Measurements from ENCODE around the gene CDC42BPA. TPM values are rescaled to one million over a fixed set of nuclear protein-coding genes. Genes with fewer than 3 reads are reported as not detected.

Gene CDC42BPA
- polyA plus RNA-seq, 2 of the 4 experiments (the other 2 are of a cell fraction), result 11.4 to 28.4 TPM

GRCh38 chr1:226966683-226967082 is 351.6 kb downstream of the CDC42BPA start:
- no peak overlapping the region for H3K27ac ChIP-seq
- TF ChIP-seq CHD2 (IDR thresholded peaks at IDR 0.05; ENCODE audit: low read length, partially characterized antibody) (no peak), MAZ (IDR thresholded peaks at IDR 0.05; ENCODE audit: borderline replicate concordance, low read depth, low read length) (no peak), CEBPB (IDR thresholded peaks at IDR 0.05) (no peak), JUN (IDR thresholded peaks at IDR 0.05) (no peak), HOXA7 (CRISPR knock-in tag; IDR thresholded peaks at IDR 0.05) (no peak), POLR2A (IDR thresholded peaks at IDR 0.05; ENCODE audit: low read length) (no peak), ESRRA (IDR thresholded peaks at IDR 0.05; ENCODE audit: borderline replicate concordance, low read length) (no peak), EHMT2 (IDR thresholded peaks at IDR 0.05; ENCODE audit: low read depth) (no peak), ZFP36 (IDR thresholded peaks at IDR 0.05; ENCODE audit: borderline replicate concordance, partially characterized antibody) (no peak), RAD21 (conservative IDR thresholded peaks at IDR 0.05 in 1 of 2, IDR thresholded peaks at IDR 0.05 in 1 of 2) (no peak), HOXB5 (CRISPR knock-in tag; IDR thresholded peaks at IDR 0.05) (no peak), NR3C1 (IDR thresholded peaks at IDR 0.05) (no peak), FOSB (CRISPR knock-in tag; IDR thresholded peaks at IDR 0.05) (no peak), USF2 (IDR thresholded peaks at IDR 0.05) (no peak), RARB (CRISPR knock-in tag; IDR thresholded peaks at IDR 0.05) (no peak), MAX (IDR thresholded peaks at IDR 0.05) (no peak)
- H3K4me2 ChIP-seq, result no peak overlapping the region
- H3K4me3 ChIP-seq, result no peak overlapping the region
- no peak for DNase-seq (ENCODE audit: low read depth in 1 of 2, low spot score in 1 of 2)
- H3K9me3 ChIP-seq, result peaks cover 6% of the 10 kb centered on the region; the same call in 1 of the 3 replicates
- POLR2A ChIA-PET, result no interaction called here
- CTCF ChIA-PET, result no interaction called here
- H3K4me1 ChIP-seq, result no peaks in the 10 kb centered on the region
- no peak for ATAC-seq
- 96% methylated on average over 4 of the region's 4 CpGs for WGBS (ENCODE audit: missing lambda C conversion rate)
- FAIRE-seq, result no peak

GRCh38 chr1:226965581-226966440 is 352.5 kb downstream of the CDC42BPA start:
- DNase-seq (ENCODE audit: low read depth in 1 of 2, low spot score in 1 of 2) (no peak), ATAC-seq (no peak), FAIRE-seq (no peak)
- 94% methylated on average over 21 of the region's 23 CpGs for WGBS (ENCODE audit: missing lambda C conversion rate)
- Histone ChIP-seq H3K27ac (no peak overlapping the region), H3K4me3 (no peak overlapping the region), H3K4me1 (no peaks in the 10 kb centered on the region), H3K4me2 (no peak overlapping the region), H3K9me3 (no peaks in the 10 kb centered on the region)
- ChIA-PET POLR2A (no interaction called here), CTCF (interaction anchor here (0.9 kb wide), 1 partner anchor 16 kb away, joined by 3 read pairs; no protein-coding TSS in a partner anchor)
- TF ChIP-seq TP53 (CRISPR knock-in tag; IDR thresholded peaks at IDR 0.05) (no peak), CBX8 (IDR thresholded peaks at IDR 0.05) (no peak), RNF2 (IDR thresholded peaks at IDR 0.05; ENCODE audit: borderline replicate concordance, low read depth) (no peak), CHD2 (IDR thresholded peaks at IDR 0.05; ENCODE audit: low read length, partially characterized antibody) (no peak), JUN (IDR thresholded peaks at IDR 0.05) (no peak)

- ATAC-seq (no peak; a peak in 1 of 6 replicates), FAIRE-seq (no peak), DNase-seq (ENCODE audit: low read depth in 1 of 2, low spot score in 1 of 2) (no peak)
- Histone ChIP-seq H3K4me1 (no peaks in the 10 kb centered on the region), H3K9me3 (no peaks in the 10 kb centered on the region; the same call in 2 of the 3 replicates), H3K27ac (no peak overlapping the region), H3K4me2 (no peak overlapping the region), H3K4me3 (no peak overlapping the region)
- 91% methylated on average over 21 of the region's 29 CpGs for WGBS (ENCODE audit: missing lambda C conversion rate)
- POLR2A ChIA-PET, result no interaction called here
- CTCF ChIA-PET, result interaction anchor here (0.7 to 0.9 kb wide), 2 partner anchors 15 to 479 kb away, joined by 3 read pairs; no protein-coding TSS in a partner anchor
- TF ChIP-seq CTCF (IDR thresholded peaks at IDR 0.05) (no peak), HDAC2 (IDR thresholded peaks at IDR 0.05) (no peak), RARB (CRISPR knock-in tag; IDR thresholded peaks at IDR 0.05) (no peak), ESRRA (IDR thresholded peaks at IDR 0.05; ENCODE audit: borderline replicate concordance, low read length) (no peak), FOXS1 (CRISPR knock-in tag; IDR thresholded peaks at IDR 0.05) (no peak), MYC (IDR thresholded peaks at IDR 0.05; ENCODE audit: borderline replicate concordance, low read length) (no peak), USF2 (IDR thresholded peaks at IDR 0.05) (no peak), RNF2 (IDR thresholded peaks at IDR 0.05; ENCODE audit: borderline replicate concordance, low read depth) (no peak), RCOR1 (IDR thresholded peaks at IDR 0.05; ENCODE audit: low read depth, low read length) (no peak), POLR2AphosphoS2 (conservative IDR thresholded peaks at IDR 0.05; ENCODE audit: low read length) (no peak), NFE2L2 (conservative IDR thresholded peaks at IDR 0.05; ENCODE audit: low read length) (no peak), RAD21 (conservative IDR thresholded peaks at IDR 0.05 in 1 of 2, IDR thresholded peaks at IDR 0.05 in 1 of 2) (no peak), ZNF302 (CRISPR knock-in tag; IDR thresholded peaks at IDR 0.05) (no peak), KDM1A (IDR thresholded peaks at IDR 0.05; ENCODE audit: low read depth) (no peak), FOSB (CRISPR knock-in tag; IDR thresholded peaks at IDR 0.05) (no peak)
Observed at GRCh38 chr1:226964611-226965486, 353.4 kb downstream of the CDC42BPA start.
